Fibroblast of the aortic adventitia (primary cell): Measurements from ENCODE around the gene SLC26A6. TPM values are rescaled to one million over a fixed set of nuclear protein-coding genes. Genes with fewer than 3 reads are reported as not detected.

Experiments
- DNase-seq: peaks from one replicate; pipeline ENCODE4 v3.0.0-alpha.2; 2010; ENCODE audit warnings: low read depth
- H3K4me3 ChIP-seq: 2 replicates; pipeline ENCODE4 v1.5.1; 2011; ENCODE audit warnings: low read depth, mild to moderate bottlenecking, control low read depth, low read length, moderate library complexity
- CTCF ChIP-seq: IDR thresholded peaks from 2 replicates; pipeline ENCODE4 v1.5.1; 2011; ENCODE audit warnings: mild to moderate bottlenecking, low read length, control low read depth, inconsistent platforms; ENCODE audit not compliant: insufficient read depth
- total RNA-seq: library from RNA; depleted of rRNA; stranded (reverse); fragments of >200 nt; gene quantifications from 2 replicates; pipeline ENCODE4 v1.2.3, GENCODE V29; 2012; ENCODE audit warnings: low replicate concordance

SLC26A6 gene
- total RNA-seq, 1 donor, result 11.6 TPM

DNA sequence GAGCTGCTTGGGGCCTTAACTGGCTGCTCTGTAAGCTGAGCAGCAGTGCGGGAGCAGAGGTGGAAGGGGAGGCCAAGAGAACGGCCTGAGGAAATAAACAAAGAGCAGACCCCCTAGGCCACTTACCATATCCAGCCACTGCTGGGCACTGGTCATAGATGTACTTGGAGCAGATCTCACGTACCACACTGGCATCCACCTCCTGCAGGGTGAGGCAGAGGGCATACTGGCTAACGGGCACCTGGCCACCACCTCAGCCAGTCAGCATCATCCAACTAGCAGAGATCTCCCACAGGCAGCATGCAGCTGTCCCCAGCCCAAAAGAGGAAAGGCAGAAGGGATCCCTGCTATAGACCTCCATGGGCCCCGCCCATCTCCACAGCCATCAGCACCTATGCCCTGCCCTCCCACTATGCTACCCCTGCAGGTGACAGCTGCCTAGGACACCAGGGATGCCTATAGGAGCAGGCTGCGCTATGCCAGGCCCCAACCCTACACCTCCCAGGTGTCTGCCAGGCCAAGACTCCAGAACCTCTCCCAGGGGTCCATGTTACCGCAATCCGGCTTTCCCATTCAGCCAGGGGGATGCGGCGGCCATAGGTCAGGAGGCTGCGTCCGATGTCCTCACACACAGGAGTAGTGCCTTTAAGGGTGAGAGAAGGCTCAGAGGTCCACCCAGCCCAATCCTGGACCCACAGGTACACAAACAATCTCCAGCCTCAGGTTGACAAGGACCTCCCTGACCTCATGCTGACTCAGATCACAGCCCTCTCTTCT, 35.6 kb downstream of the SLC26A6 start:
- no peak for TF ChIP-seq CTCF
- no peak overlapping the region for H3K4me3 ChIP-seq
- DNase-seq, result no peak

- TF ChIP-seq CTCF, result no peak
Measured at GRCh38 chr3:48599077-48599501, 36.2 kb downstream of the SLC26A6 start.

DNA sequence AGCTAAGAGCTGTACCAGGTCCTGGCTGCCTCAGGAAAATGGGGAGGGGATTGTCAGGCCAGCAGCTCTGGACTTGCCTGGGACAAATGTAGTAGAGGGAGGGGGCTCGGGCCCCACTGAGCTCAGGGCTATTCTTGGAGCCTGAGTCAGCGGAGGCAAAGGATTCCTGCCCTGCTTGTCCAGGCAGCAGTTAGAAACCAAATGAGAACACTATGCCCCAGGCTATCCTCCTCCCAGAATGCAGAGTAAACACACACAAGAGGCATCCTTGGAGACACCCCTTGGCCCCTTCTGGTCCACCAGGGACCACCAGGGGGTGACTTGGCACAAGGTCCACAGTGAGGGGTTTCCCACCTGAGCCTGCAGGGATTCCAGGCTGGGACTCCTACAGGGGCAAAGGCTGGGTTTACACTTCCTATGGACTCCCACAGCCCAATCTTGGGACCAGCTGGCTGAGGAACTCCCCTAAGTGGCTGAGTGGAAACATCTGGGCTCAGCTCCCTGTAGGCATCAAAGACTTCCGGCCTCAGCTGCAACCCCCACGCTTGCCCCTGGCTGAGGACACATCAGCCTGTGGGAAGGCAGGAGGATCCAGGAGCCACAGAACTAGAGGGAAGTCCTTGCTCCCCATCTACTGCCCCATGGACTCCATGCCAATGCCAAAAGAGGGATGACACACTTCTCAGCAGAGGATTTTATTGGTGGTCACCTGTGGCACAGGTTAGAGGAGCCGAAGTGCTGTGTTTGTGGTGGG, 36.8 kb downstream of the SLC26A6 start:
- peak; percentile 86 for DNase-seq
- TF ChIP-seq CTCF, result no peak
- H3K4me3 ChIP-seq, result no peak overlapping the region

More at GRCh38 chr3:48599077-48599501, 36.2 kb downstream of the SLC26A6 start:
- no peak overlapping the region for H3K4me3 ChIP-seq
- DNase-seq, result no peak

GRCh38 chr3:48597408-48597800, 37.9 kb downstream of the SLC26A6 start:
- no peak for DNase-seq
- H3K4me3 ChIP-seq, result no peak overlapping the region
- TF ChIP-seq CTCF, result no peak

GRCh38 chr3:48596676-48597407, 38.4 kb downstream of the SLC26A6 start:
- no peak for TF ChIP-seq CTCF
- DNase-seq, result no peak

GRCh38 chr3:48596157-48596556, 39.1 kb downstream of the SLC26A6 start:
- DNase-seq, result no peak
- TF ChIP-seq CTCF, result no peak
- no peak overlapping the region for H3K4me3 ChIP-seq

More at GRCh38 chr3:48596676-48597407, 38.4 kb downstream of the SLC26A6 start:
- H3K4me3 ChIP-seq, result no peak overlapping the region
